Thyroid gland (tissue), 4 donors: ENCODE data around the gene SLN. TPM values are rescaled to one million over a fixed set of nuclear protein-coding genes. Genes with fewer than 3 reads are reported as not detected.

Experiments
- DNase-seq, 2 donors: peaks; one replicate each; pipeline ENCODE4 v3.0.0-alpha.2; 2019
- H3K27ac ChIP-seq, 3 donors: fragments of 200-600 bp; sonication (generic); 1 replicate in 2 of 3; 2 replicates in 1 of 3; pipeline ENCODE4 v1.5.1; 2016 to 2019; ENCODE audit warnings: mild to moderate bottlenecking in 1 of 3, moderate library complexity in 1 of 3
- H3K27me3 ChIP-seq: fragments of 200-600 bp; sonication (generic); one replicate; pipeline ENCODE4 v1.5.1; 2019
- H3K36me3 ChIP-seq, 2 donors: fragments of 200-600 bp; sonication (generic); one replicate each; pipeline ENCODE4 v1.5.1; 2016 to 2019
- H3K4me1 ChIP-seq, 2 donors: fragments of 200-600 bp; sonication (generic); one replicate each; pipeline ENCODE4 v1.5.1; 2017 to 2019
- H3K4me3 ChIP-seq, 3 donors: fragments of 200-600 bp; sonication (generic); replicated peaks in 1 of 3; 1 replicate in 2 of 3; 2 replicates in 1 of 3; pipeline ENCODE4 v1.5.1; 2016; ENCODE audit warnings: mild to moderate bottlenecking in 1 of 3
- H3K9me3 ChIP-seq: fragments of 200-600 bp; sonication (generic); one replicate; pipeline ENCODE4 v1.5.1; 2017
- CTCF ChIP-seq, 6 experiments: fragments of 200-600 bp in 3 of 6; fragments of 450-650 bp in 3 of 6; sonication (generic) in 3 of 6; IDR thresholded peaks; one replicate each; pipeline ENCODE4 v1.5.1; 2016 to 2019; ENCODE audit warnings: antibody characterized with exemption in 6 of 6, mild to moderate bottlenecking in 2 of 6, inconsistent platforms in 1 of 6, moderate library complexity in 1 of 6
- POLR2A ChIP-seq, 2 donors: fragments of 450-650 bp; IDR thresholded peaks; one replicate each; pipeline ENCODE4 v1.6.1; 2017; ENCODE audit warnings: antibody characterized with exemption in 2 of 2, mild to moderate bottlenecking in 2 of 2, moderate library complexity in 1 of 2
- WGBS, 2 donors: methylation state at CpG; one replicate each; pipeline ENCODE4 v1.1.5; 2017; 5-methylcytosine and 5-hydroxymethylcytosine counted together
- intact Hi-C: fragments of 100-400 bp; cut with DNase I; formaldehyde crosslinking; loops from one replicate; pipeline ENCODE4 v1.15.1; 2023
- total RNA-seq, 4 donors: library from RNA; depleted of rRNA; stranded (reverse); fragments of >200 nt; gene quantifications; one replicate each; pipeline ENCODE4 v1.2.3, GENCODE V29; 2016

Gene SLN
- total RNA-seq, 4 donors from 2014 or later, result not detected

- 60 to 76% methylated on average over 3 of the region's 3 CpGs for WGBS, 2 donors
- Histone ChIP-seq H3K27me3 (no peaks in the 10 kb centered on the region), H3K9me3 (no peaks in the 10 kb centered on the region), H3K36me3 (no peaks in the 10 kb centered on the region), H3K4me3 (no peak overlapping the region), H3K27ac (no peak overlapping the region), H3K4me1 (no peaks in the 10 kb centered on the region)
- intact Hi-C loops, result no loop called here
- TF ChIP-seq POLR2A (IDR thresholded peaks at IDR 0.05) (no peak), CTCF (IDR thresholded peaks at IDR 0.05) (no peak)
- no peak for DNase-seq
Measured at GRCh38 chr11:107660066-107660465, 51.8 kb downstream of the SLN start.

- Histone ChIP-seq H3K4me1 (no peaks in the 10 kb centered on the region), H3K36me3 (no peaks in the 10 kb centered on the region), H3K9me3 (no peaks in the 10 kb centered on the region), H3K27ac (no peak overlapping the region), H3K4me3 (no peak overlapping the region), H3K27me3 (no peaks in the 10 kb centered on the region)
- DNase-seq, result no peak
- intact Hi-C loops, result no loop called here
- TF ChIP-seq POLR2A (IDR thresholded peaks at IDR 0.05) (no peak), CTCF (IDR thresholded peaks at IDR 0.05) (no peak)
Measured at GRCh38 chr11:107659310-107659709, 52.5 kb downstream of the SLN start.

Other genes with a start within 250 kb of the SLN start
- 10 to 100 TPM in 3 of 4 donors, 1 to 10 TPM in 1; 7.4 to 11.6 (median 10.9) TPM for gene ALKBH8, start 146.3 kb downstream of the SLN start, total RNA-seq
- gene ELMOD1, start 120.9 kb downstream of the SLN start, total RNA-seq, result not detected
- gene SLC35F2, start 146.7 kb upstream of the SLN start, total RNA-seq, result 10 to 100 TPM in 1 of 4 donors, 1 to 10 TPM in 3; 8.9 to 12.9 (median 9.3) TPM
- 1 to 10 TPM in 1 of 4 donors, under 1 TPM in 2, not detected in 1; 0.11 to 1.1 (median 0.54) TPM for gene RAB39A, start 216.4 kb upstream of the SLN start, total RNA-seq